Activated naive CD8-positive, alpha-beta T cell treated with anti-CD3 and anti-CD28 coated beads, Interleukin-2, amount 50 U/mL, for 16 hours (primary cell): ENCODE results near the gene ALS2CL.

Experiments
- DNase-seq: peaks from one replicate; pipeline ENCODE4 v3.0.0-alpha.2; 2020; ENCODE audit warnings: low read depth, low spot score

ALS2CL gene

DNA sequence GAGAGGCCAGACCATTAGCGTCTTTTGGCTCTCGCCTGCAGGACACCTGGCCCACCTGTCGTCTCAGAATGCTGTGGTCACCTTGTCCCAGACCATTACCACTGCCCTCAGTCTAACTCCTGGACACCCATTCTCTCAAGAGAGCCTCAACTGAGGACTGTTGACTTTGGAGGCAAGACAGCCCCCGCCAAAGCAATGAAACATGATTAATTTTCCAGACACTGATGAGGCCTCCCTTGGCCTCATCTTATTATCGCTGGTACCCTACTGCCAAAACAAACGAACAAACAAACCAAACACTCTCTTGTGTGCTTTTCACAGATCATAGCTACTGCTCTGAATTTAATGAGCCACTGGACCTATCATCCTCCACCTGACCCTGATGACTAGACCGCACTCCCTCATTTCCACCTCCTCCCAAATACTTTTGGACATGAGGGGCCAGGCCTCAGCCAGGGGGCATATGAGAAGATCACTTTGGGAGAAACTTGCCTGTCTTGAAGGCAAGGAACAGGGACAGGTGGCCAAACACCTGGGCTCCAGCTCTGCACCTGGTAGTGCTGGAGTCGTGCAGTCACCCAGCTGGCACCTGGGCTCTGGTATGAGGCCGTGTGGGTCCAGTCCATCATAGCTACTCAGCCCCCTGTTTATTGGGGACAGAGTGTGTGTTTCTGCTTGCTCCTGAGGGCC, 27.6 kb downstream of the ALS2CL start:
- no peak for DNase-seq

DNA sequence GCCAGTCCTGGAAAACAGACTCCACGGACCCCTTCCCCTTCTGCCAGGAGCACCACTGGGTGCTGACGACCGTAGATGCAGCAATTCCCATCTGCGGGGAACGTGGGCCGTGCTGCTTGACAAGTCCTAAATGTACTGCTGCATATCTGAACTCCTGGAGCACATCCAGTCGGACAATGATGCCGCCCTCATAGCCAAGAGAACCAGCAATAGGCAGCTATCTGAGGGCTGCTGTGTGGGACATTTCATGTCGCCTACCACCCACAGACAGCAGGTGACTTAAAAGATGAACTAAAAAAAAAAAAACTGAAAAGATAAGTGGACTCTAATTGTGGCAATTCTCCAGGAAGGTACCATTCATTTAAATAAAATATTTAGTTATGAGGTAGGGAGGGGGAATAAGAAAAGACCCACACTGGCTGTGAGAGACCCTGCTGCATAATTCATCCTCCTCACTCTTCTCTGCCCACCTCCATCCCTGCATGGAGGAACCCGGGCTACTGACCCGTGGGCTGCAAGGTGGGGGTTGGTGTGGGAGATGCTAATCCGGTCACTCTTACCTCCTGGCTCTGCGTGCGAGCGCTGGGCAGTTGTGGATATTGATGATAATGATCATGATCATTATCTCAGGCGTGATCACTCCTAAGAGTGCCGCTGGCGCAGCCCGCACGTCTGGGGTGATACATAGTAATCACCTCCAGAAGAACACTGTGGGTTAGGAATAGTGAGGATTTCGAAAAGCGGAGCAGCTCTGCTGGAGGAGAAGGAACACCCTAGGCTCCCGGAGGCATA, 28.3 kb downstream of the ALS2CL start:
- no peak for DNase-seq

DNA sequence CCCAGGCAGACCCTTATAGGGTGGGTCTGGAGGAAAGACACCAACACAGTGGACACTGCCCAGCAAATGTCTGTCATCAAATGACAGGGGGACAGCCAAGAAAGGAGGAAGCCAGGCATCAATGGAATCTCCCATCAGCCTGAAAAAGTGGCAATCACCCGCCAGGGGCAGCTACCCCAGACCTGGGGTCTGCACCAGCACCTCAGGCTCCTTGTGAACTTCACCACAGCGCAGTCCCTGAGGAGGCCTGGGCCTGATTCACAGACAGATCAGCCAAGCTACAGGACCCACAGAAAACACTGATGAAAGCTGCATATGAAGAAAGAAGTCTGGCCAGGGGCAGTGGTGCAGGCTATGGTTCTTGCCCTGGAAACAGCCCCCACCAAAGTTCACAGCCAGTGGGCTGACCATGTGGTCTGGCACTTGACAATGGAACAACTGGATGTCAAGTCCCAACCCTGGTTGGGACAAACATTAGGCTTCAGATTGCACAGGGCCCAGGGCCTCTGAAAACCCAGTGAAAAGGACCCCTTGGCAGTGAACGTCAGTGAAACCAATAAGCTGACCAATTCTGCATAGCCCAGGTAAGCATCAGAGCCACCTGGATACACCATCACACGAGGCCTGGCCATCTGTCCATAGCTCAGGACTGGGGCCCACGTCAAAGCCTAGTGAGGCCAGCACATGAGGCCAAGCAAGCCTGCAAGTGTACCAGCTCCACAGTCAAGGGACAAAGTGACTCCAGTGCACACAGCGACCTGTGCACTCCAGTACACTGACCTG, 29.1 kb downstream of the ALS2CL start:
- no peak for DNase-seq

DNA sequence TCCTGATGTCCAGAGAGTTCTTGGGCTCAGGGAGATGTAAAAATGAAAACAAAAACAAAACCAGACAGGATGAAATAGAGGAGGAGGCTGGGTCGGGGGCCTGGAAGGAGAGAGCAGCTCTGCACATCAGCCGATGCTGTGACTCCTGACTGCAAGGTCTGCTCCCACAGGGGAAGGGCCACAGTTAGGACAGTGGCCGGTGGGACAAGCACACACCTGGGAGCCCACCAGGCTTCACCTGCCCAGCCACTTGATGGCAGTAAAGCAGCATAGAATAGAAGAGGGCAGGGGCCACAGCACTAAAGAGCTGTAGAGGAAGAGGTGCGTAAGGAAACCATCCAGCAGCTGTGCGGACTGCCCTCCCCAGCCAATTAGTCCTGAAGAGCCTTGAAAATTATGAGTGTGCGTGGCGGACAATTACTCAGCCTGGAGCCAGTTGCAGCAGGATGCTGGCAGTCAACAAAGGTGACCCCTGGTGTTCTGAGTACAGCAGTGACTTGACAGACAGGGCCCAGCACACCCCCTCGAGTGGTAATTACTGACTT, 29.8 kb downstream of the ALS2CL start:
- DNase-seq: no peak

DNA sequence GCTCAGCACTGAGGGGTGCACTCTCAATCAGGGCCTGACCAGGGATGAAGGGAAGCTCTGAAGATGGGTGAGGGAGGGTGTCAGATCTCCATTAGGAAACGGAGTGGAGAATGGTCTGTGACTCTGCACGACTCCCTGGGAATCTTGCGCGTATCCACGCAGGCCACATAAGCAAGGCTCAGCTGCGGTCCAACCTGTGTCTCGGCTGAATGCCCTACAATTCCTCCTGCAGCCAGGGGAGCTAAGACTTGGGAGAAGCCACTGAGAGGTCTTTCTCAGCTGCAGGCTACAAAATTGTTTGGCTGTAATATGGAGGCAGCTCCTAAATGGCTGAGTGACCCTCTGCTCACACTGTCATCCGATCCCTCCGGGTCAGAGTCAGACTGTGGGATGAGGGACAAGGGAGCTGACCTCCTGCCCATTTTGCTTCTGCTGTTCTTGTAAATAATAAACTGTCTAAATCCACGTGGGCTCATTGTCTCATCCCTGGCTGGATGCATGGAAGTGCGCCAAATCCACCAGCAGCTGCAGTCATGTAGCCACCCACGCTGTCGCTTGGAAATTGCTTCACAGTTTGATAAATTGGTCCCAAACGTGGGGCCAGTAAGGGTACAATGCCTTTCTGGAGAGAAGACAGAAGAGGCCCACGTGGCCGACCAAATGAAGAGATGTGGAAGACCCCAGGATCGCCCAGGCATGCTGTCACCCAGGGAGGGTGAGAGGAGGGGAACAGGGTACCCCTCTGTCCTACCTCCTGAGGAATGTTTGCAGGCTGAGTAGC, 30.5 kb downstream of the ALS2CL start:
- no peak for DNase-seq

DNA sequence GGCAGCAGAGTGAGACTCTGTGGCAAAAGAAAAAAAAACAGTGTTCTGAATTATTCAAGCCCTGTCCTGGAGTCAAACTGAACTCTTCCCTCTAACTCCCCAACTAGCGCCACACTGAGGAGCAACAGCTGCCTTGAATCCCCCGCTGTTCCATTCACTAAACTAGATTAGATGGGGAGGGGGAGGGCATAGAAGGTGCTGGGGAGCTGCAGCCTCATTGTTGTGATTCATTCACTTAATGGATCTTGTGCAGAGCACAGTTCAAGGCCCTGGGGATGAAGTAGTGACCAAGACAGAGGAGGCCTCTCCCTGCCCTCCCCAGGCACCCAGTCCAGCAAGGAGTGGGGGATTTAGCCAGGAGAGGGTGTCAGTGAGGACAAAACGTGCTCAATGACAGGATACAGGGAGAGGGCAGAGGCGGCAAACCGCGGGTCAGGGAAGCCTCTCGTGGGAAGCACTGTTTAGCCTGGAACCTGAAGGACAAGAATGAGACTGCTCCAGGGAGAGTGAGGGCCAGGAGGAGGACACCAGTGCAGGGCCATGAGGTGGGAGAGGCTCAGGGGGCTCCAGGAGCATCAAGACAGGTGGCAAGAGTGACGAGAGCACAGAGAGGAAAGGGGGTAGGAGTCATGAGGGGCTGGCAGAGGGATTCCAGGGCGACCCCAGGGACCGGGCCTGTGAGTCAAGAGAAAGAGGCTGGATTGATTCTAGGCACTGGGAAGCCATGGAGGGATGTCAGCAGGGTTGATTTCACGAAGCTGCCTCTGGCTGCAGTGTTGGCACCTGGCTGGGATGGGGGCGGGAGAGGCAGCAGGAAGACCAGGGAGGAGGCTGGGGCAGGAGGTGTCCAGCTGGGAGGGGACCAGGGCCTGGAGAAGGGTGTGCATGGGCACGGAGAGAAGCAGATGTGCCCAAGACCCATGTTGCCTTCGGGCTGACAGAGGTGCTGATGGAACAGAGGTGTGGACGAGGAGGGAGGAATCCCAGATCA, 31.4 kb downstream of the ALS2CL start:
- DNase-seq: no peak

DNA sequence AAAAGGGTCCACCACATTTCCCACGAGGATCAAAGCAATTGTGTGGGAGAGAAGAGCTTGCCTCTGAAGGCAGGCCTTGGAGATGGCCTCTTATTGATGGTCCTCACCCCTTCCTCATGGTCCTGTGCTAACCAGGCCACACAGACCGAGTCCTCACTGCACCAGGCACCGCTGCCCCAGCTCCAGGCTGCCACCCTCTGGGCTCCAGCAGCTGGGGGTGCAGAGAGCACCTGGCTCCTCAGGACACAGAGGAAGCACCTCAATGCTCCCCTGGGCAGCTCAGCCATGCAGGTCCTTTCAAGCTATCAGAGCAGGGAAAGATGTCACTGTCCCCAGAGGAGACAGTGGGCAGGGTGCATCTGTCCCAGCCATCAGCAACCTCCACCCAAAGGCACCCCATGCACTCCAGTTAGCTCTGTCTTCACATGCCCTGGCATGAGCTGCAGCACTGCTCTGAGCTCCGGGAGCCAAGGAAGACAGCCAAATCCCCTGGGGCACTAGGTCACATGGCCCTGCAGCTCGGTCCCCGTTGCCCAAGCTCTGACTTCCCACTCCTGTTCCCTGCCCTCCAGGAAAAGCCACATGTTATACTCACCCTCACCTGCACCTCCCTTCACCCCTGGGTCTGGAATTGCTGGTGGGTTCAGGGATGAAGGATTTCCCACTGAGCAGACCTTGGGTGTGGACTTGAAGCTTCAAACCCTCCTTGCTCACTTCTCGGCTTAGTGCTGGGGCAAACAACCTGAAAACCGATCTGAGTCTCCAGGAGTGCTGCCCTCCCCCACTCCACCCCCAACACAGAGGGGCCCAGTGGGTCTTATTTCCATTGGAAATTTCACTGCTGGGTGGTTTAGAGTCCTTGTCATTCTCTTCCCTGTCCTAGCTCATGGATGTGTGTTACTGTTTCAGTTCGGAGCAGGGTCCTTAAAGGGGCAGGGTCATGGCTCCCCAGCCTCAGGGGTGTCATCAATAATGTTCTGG, 32.6 kb downstream of the ALS2CL start:
- DNase-seq: no peak

DNA sequence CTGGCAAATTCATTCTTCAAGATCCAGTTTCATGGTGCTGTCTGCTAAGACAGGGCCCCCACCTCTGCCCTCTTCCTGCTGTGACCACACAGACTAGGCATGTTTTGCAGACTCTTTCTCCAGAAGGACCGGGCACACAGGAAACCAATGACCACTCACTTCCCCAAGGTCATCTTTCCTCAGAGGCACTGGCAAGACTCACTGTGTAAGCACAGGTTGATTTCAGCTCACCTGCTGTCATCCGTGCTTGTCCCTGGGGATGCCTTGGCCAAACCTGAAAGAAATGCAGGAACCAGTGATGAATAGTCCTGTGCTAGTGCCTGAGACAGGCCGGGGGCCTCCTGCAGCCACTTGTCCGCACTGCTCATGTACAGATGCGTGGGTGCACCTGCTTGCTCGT, 33.5 kb downstream of the ALS2CL start:
- no peak for DNase-seq

DNA sequence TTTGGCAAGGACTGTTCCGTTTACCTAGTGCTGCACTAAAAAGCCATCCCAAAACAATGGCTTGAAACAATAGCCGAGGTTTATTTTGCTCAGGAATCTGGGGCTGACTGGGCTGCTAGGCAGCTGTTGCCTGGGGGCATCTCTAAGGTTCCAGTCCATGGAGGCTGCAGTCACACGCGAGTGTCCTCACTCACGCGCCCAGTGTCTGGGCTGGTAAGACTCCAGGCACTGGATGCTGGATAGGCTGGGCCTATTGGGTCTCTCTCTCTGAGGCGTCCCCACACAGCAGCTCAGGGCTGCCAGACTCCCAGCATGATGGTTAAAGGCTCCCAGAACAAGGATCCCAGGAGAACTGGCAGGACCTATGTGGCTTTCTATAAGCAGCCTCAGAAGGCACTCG, 34.2 kb downstream of the ALS2CL start:
- no peak for DNase-seq

DNA sequence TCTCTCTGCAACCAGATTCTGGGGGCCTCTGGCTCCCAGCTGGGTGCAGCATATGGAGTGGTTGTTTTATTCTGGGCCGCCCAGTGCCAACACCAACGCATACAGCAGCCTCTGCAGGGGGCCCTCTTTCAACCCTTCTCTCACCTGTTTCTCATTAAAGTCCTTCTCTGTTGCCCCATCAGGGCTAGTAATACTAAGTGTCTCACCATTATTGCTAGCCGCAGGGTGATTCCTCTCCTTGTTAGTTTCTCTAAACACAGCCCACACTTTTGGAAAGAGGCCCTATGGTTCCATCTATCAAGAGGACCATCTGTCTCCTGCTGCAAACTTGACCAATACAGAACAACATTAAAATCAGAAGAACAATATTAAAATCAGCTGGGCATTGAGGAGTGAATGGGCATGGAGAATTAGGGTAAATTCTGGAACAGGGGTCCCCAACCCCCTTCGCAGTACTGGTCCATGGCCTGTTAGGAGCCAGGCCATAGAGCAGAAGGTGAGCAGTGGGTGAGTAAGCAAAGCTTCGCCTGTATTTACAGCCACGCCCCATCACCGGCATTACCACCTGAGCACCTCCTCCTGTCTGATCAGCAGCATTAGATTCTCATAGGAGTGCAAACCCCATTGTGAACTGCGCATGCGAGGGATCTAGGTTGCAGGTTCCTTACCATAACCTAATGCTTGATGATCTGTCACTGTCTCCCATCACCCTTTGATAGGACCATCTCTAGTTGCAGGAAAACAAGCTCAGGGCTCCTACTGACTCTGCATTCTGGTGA, 36.5 kb downstream of the ALS2CL start:
- no peak for DNase-seq

DNA sequence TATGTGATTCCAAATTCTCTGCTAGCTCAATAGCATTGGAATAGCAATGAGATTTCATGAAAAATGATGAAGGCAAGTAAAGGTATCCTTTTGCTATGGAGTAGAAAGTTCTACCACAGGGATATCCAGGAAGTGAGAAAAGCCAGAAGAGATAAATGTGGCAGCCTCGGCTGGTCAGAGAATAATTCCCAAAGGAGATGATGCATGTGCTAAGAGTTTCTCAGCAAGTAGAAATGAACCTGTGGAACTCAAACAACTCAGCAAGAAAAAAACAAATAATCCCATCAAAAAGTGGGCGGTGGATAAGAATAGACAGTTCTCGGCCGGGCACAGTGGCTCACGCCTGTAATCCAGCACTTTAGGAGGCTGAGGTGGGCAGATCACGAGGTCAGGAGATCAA, 38.2 kb downstream of the ALS2CL start:
- no peak for DNase-seq

DNA sequence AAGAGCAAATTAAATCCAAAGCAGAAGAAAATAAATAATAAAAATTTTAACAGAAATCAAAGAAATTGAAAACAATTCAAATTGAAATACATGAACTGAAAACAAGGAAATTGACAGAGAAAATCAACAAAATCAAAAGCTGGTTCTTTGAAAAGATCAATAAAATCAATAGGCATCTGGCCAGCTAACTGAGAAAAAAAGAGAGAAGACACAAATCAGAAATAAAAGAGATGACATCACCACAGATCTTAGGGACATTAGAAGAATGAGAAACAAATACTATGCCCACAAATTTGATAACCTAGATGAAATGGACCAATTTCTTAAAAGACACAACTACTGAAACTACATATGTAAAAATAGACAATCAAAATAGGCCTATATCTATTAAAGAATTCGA, 42.4 kb downstream of the ALS2CL start:
- DNase-seq: no peak

DNA sequence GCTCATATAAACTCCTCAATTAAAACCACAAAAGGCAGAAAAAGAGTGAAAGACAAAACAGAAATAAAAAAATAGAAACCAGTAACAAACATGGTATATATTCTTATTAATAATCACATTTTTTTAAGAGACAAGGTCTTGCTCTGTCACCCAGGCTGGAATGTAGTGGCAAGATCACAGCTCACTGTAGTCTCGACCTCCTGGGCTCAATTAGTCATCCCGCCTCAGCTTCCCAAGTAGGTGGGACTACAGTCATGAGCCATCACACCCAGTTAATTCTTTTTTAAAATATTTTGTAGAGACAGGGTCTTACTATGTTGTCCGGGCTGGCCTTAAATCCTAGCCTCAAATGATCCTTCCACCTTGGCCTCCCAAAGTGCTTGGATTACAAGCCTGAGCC, 44.0 kb downstream of the ALS2CL start:
- DNase-seq: no peak

DNA sequence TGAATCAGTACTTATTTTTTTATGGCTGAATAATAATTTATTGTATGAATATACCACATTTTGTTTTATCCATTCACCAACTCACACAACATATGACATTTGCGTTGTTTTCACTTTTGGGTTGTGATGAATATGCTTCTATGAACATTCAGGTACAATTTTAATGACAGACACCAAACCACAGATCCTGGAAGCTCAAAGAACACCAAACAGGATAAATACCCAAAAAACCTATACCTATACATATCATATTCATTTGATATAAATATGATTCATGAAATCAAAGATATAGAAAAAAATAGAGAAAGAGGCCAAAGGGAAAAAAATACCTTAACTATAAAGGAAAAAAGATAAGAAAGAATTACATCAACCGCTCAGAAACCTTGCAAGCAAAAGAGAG, 45.4 kb downstream of the ALS2CL start:
- no peak for DNase-seq

DNA sequence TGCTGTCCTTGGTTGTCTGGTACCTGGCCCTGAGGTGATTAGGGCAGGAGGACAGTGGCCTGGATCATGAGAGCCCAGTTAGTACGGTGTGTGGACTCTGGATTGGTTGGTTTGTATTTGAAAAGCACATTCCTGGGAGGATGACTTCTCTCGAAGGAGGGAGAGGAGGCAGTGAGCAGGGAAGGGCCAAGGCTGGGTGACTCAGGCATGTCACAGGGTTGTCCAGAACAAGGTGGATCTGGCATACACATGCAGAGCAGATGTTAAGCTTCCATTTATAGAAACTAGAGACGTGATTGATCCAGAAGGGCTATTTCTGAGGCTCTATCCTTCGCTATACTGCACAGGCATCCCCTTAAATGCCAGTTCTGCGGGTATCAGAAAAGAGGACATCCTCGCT, 46.8 kb downstream of the ALS2CL start:
- no peak for DNase-seq

DNA sequence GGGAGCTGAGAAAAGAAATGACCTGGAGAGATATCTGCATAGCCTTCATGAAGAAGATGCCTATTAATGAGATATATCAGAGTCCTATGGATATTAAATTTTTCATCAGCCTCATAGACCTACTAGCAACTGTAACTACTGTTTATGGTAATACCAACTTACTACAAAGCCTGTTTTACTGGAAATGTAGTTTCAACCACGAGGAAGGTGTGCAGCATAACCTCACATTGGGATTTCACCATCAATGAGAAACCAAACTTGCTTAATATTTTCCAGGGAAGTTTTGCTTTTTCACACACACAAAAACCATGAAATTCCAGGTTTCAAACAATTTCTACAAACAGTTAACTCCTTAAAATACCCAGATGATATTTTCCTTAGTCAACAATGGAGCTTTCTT, 49.8 kb downstream of the ALS2CL start:
- DNase-seq: no peak

DNA sequence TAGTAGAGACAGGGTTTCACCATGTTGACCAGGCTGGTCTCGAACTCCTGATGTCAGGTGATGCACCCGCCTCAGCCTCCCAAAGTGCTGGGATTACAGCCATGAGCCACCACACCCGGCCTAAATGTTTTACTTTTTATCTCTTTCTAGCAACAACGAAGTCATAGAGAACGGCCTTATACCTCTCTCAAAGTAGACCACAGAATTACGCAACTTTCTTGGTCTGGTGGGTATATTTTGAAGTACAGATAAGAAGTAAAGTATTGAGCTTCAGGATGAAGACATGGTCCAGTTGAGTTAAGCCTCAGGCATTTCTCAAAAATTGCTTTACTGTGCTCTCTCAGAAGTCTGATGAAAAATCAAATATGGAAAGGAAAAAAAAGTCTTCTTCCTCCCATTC, 50.5 kb downstream of the ALS2CL start:
- no peak for DNase-seq

DNA sequence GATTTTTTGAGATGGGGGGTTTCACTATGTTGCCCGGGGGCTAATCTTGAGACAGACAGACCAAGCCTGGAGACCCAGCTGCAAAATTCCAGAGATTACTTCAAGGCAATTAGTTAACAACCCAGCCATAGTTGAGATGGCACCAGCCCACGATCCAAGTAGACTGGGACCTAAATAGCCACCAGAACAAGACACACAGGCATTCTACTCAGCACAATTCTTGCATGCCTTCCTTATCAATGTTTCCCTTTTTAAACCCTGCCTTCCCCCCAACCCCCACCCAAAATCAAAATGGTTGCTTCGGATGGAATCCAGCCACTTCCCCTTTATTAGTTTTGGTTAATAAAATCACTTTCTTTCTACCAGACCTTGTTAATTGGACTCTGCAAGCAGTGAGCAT, 52.6 kb downstream of the ALS2CL start:
- no peak for DNase-seq
